ENCODE data around the gene PPP1R12C. TPM values are rescaled to one million over a fixed set of nuclear protein-coding genes. Genes with fewer than 3 reads are reported as not detected.

The PPP1R12C gene
- total RNA-seq, 2 donors from 2014 or later: 207 to 252 TPM

- intact Hi-C loops (cut with DNase I): loop anchor here in 1 of 2 donors (10.0 kb wide), 1 partner anchor 355 kb away; no protein-coding TSS in a partner anchor
- no peak for DNase-seq (ENCODE audit: low spot score)
These were observed 31.9 kb upstream of the PPP1R12C start, which contains the start of gene TNNT1 for GRCh38 chr19:55149078-55150003. Gene TNNT1, minus strand, starts transcription at chr19:55149206. Its CDS starts 2,049 bp downstream, at chr19:55147157.

- no peak for DNase-seq (ENCODE audit: low spot score)
- intact Hi-C loops (cut with DNase I): loop anchor here in 1 of 2 donors (10.0 kb wide), 1 partner anchor 357 kb away; no protein-coding TSS in a partner anchor
These were observed 30.3 kb upstream of the PPP1R12C start for GRCh38 chr19:55147545-55148251.

GRCh38 chr19:55146705-55147273, 29.4 kb upstream of the PPP1R12C start:
- no peak for DNase-seq (ENCODE audit: low spot score)
- intact Hi-C loops (cut with DNase I): loop anchor here in 1 of 2 donors (10.0 kb wide), 1 partner anchor 358 kb away; no protein-coding TSS in a partner anchor

GRCh38 chr19:55146078-55146704, 28.8 kb upstream of the PPP1R12C start:
- no peak for DNase-seq (ENCODE audit: low spot score)
- intact Hi-C loops (cut with DNase I): loop anchor here in 1 of 2 donors (10.0 kb wide), 1 partner anchor 359 kb away; no protein-coding TSS in a partner anchor

GRCh38 chr19:55145232-55145631, 27.8 kb upstream of the PPP1R12C start:
- intact Hi-C loops (cut with DNase I): loop anchor here in 1 of 2 donors (10.0 kb wide), 1 partner anchor 360 kb away; no protein-coding TSS in a partner anchor
- no peak for DNase-seq (ENCODE audit: low spot score)

GRCh38 chr19:55141696-55142095, 24.3 kb upstream of the PPP1R12C start:
- no peak for DNase-seq (ENCODE audit: low spot score)
- intact Hi-C loops (cut with DNase I): loop anchor here in 1 of 2 donors (10.0 kb wide), 1 partner anchor 363 kb away; no protein-coding TSS in a partner anchor

GRCh38 chr19:55137915-55138314, 20.5 kb upstream of the PPP1R12C start:
- no peak for DNase-seq (ENCODE audit: low spot score)
- intact Hi-C loops (cut with DNase I): loop anchor here in 1 of 2 donors (10.0 kb wide), 1 partner anchor 297 kb away; no protein-coding TSS in a partner anchor

GRCh38 chr19:55136399-55137102, 19.1 kb upstream of the PPP1R12C start:
- no peak for DNase-seq (ENCODE audit: low spot score)
- intact Hi-C loops (cut with DNase I): loop anchor here in 1 of 2 donors (10.0 kb wide), 1 partner anchor 298 kb away; no protein-coding TSS in a partner anchor

GRCh38 chr19:55134736-55135135, 17.3 kb upstream of the PPP1R12C start:
- intact Hi-C loops (cut with DNase I): loop anchor here in 1 of 2 donors (10.0 kb wide), 1 partner anchor 300 kb away; no protein-coding TSS in a partner anchor
- DNase-seq (ENCODE audit: low spot score): no peak

- intact Hi-C loops (cut with DNase I): loop anchor here in 1 of 2 donors (10.0 kb wide), 1 partner anchor 301 kb away; no protein-coding TSS in a partner anchor
- no peak for DNase-seq (ENCODE audit: low spot score)
These were observed 16.4 kb upstream of the PPP1R12C start for GRCh38 chr19:55133639-55134444.

- intact Hi-C loops (cut with DNase I): loop anchor here in 1 of 2 donors (10.0 kb wide), 1 partner anchor 302 kb away; no protein-coding TSS in a partner anchor
These were observed 15.2 kb upstream of the PPP1R12C start for GRCh38 chr19:55132453-55133129.

GRCh38 chr19:55131421-55131820, 14.0 kb upstream of the PPP1R12C start:
- intact Hi-C loops (cut with DNase I): loop anchor here in 1 of 2 donors (10.0 kb wide), 1 partner anchor 303 kb away; no protein-coding TSS in a partner anchor
- DNase-seq (ENCODE audit: low spot score): no peak

More at GRCh38 chr19:55132453-55133129, 15.2 kb upstream of the PPP1R12C start:
- no peak for DNase-seq (ENCODE audit: low spot score)

- DNase-seq (ENCODE audit: low spot score): no peak
- intact Hi-C loops (cut with DNase I): loop anchor here in 1 of 2 donors (2.0 kb wide), 1 partner anchor 38 kb away; the partner anchor contains the start of gene TNNI3
These were observed 1.6 kb upstream of the PPP1R12C start for GRCh38 chr19:55119053-55119452.

GRCh38 chr19:55118401-55118991, 1.1 kb upstream of the PPP1R12C start:
- DNase-seq (ENCODE audit: low spot score): no peak
- intact Hi-C loops (cut with DNase I): loop anchor here in 1 of 2 donors (2.0 kb wide), 1 partner anchor 38 kb away; the partner anchor contains the start of gene TNNI3

GRCh38 chr19:55117663-55118391, 390 bp upstream of the PPP1R12C start:
- intact Hi-C loops (cut with DNase I): loop anchor here in 1 of 2 donors (2.0 kb wide), 1 partner anchor 39 kb away; the partner anchor contains the start of gene TNNI3
- DNase-seq (ENCODE audit: low spot score): peak; percentile 100
